ENCODE measurements around the gene NUS1.
"Not testable (repeated sequence)": the region's sequence is repeated elsewhere in the genome, so short reads cannot be mapped to it uniquely, and the experiment has no call there.

The NUS1 gene

DNA sequence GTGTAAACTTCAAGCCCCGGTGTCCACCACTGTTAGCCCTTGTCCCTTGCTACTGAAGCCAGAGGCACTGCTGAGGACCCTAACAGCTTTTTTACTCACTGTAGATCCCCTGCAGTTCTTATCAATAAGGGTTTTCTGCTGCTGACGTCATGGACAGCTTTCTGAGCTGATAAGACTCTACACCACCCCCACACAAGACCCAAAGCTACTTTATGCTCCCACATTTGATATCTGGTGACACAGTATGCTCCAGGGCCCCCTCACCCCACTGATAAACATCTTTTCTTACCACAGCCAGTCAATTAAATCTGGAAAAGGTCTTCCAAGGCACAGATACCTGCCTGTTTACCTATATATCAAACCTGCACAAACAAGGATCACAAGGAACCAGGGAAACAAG, 65.3 kb downstream of the NUS1 start:
- no peak for DNase-seq (ENCODE audit: low spot score)

DNA sequence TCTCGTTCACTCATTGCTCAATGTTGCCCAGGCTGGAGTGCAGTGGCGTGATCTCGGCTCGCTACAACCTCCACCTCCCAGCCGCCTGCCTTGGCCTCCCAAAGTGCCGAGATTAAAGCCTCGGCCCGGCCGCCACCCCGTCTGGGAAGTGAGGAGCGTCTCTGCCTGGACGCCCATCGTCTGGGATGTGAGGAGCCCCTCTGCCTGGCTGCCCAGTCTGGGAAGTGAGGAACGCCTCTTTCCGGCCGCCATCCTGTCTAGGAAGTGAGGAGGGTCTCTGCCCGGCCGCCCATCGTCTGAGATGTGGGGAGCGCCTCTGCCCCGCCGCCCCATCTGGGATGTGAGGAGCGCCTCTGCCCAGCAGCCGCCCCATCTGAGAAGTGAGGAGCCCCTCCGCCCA, 75.4 kb downstream of the NUS1 start:
- DNase-seq (ENCODE audit: low spot score); in situ Hi-C loops (cut with MboI; ENCODE audit: low sequenced_read_pairs, unreplicated experiment): not testable (repeated sequence)

More for the DNA sequence above, 65.3 kb downstream of the NUS1 start:
- in situ Hi-C loops (cut with MboI; ENCODE audit: low sequenced_read_pairs, unreplicated experiment) = no loop called here
- TF ChIP-seq, protein P1, sequence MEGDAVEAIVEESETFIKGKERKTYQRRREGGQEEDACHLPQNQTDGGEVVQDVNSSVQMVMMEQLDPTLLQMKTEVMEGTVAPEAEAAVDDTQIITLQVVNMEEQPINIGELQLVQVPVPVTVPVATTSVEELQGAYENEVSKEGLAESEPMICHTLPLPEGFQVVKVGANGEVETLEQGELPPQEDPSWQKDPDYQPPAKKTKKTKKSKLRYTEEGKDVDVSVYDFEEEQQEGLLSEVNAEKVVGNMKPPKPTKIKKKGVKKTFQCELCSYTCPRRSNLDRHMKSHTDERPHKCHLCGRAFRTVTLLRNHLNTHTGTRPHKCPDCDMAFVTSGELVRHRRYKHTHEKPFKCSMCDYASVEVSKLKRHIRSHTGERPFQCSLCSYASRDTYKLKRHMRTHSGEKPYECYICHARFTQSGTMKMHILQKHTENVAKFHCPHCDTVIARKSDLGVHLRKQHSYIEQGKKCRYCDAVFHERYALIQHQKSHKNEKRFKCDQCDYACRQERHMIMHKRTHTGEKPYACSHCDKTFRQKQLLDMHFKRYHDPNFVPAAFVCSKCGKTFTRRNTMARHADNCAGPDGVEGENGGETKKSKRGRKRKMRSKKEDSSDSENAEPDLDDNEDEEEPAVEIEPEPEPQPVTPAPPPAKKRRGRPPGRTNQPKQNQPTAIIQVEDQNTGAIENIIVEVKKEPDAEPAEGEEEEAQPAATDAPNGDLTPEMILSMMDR (IDR thresholded peaks at IDR 0.05; ENCODE audit: borderline replicate concordance, control extremely low read depth, extremely low read depth, insufficient read depth, missing control alignments) = no peak

All from GM13976 (cell line).